ENCODE data around the gene HECW1.
A peak's percentile ranks its signal among the peaks of the same experiment; 100 is the strongest.

The HECW1 gene

GRCh38 chr7:43385309-43385680 lies 272.8 kb downstream of the HECW1 start:
- no peak for DNase-seq

- peak; percentile 18 for DNase-seq
Measured at GRCh38 chr7:43385856-43386255, 273.4 kb downstream of the HECW1 start.

- DNase-seq = no peak
Measured at GRCh38 chr7:43387932-43388331, 275.5 kb downstream of the HECW1 start.

GRCh38 chr7:43390576-43390975 lies 278.1 kb downstream of the HECW1 start:
- DNase-seq = no peak

GRCh38 chr7:43391518-43391917 lies 279.1 kb downstream of the HECW1 start:
- DNase-seq = no peak

- no peak for DNase-seq
Measured at GRCh38 chr7:43392638-43393330, 280.3 kb downstream of the HECW1 start.

GRCh38 chr7:43394441-43395130 lies 282.1 kb downstream of the HECW1 start:
- peak; percentile 76 for DNase-seq

- DNase-seq = no peak
Measured at GRCh38 chr7:43395351-43395750, 282.9 kb downstream of the HECW1 start.

- no peak for DNase-seq
Measured at GRCh38 chr7:43396187-43396740, 283.8 kb downstream of the HECW1 start.

GRCh38 chr7:43398831-43399230 lies 286.4 kb downstream of the HECW1 start:
- no peak for DNase-seq

- no peak for DNase-seq
Measured at GRCh38 chr7:43405948-43406347, 293.5 kb downstream of the HECW1 start.

GRCh38 chr7:43406961-43407360 lies 294.5 kb downstream of the HECW1 start:
- no peak for DNase-seq

- no peak for DNase-seq
Measured at GRCh38 chr7:43408981-43409380, 296.5 kb downstream of the HECW1 start.

- no peak for DNase-seq
Measured at GRCh38 chr7:43417455-43417854, 305.0 kb downstream of the HECW1 start.

- DNase-seq = no peak
Measured at GRCh38 chr7:43430411-43430810, 318.0 kb downstream of the HECW1 start.

- DNase-seq = peak; percentile 33
Measured at GRCh38 chr7:43431020-43431595, 318.7 kb downstream of the HECW1 start.

GRCh38 chr7:43433639-43434038 lies 321.2 kb downstream of the HECW1 start:
- no peak for DNase-seq

- no peak for DNase-seq
Measured at GRCh38 chr7:43437001-43437400, 324.6 kb downstream of the HECW1 start.

GRCh38 chr7:43438897-43439479 lies 326.5 kb downstream of the HECW1 start:
- DNase-seq = no peak

- DNase-seq = peak; percentile 37
Measured at GRCh38 chr7:43439631-43440401, 327.4 kb downstream of the HECW1 start.

GRCh38 chr7:43441231-43442130 lies 329.0 kb downstream of the HECW1 start:
- DNase-seq = no peak

GRCh38 chr7:43443381-43443780 lies 330.9 kb downstream of the HECW1 start:
- DNase-seq = no peak

Data from NCI-H226 (cell line).